Neural cell (in vitro differentiated cells): ENCODE measurements around the gene TAS2R9. TPM values are rescaled to one million over a fixed set of nuclear protein-coding genes. Genes with fewer than 3 reads are reported as not detected.

Source experiments
- H2AFZ ChIP-seq: fragments of 200-600, 300-800 bp; sonication (generic), shearing (Covaris generic); 2 replicates; pipeline ENCODE4 v1.6.0; 2014; ENCODE audit warnings: low read depth, mild to moderate bottlenecking, antibody characterized with exemption, low read length, moderate library complexity
- H3F3A ChIP-seq: fragments of 200-600 bp; shearing (Covaris generic); 2 replicates; pipeline ENCODE4 v1.6.1; 2016; ENCODE audit warnings: mild to moderate bottlenecking, moderate library complexity, mixed read lengths, antibody characterized with exemption, low read length; ENCODE audit not compliant: insufficient read depth, poor library complexity, severe bottlenecking
- H3K27ac ChIP-seq: fragments of 200-600, 300-800 bp; sonication (generic), shearing (Covaris generic); 2 replicates; pipeline ENCODE4 v1.5.1; 2014; ENCODE audit warnings: mild to moderate bottlenecking, low read length, moderate library complexity
- H3K27me3 ChIP-seq: fragments of 300-800, 200-600 bp; sonication (generic), shearing (Covaris generic); 2 replicates; pipeline ENCODE4 v1.6.0; 2014; ENCODE audit warnings: mild to moderate bottlenecking, low read depth, low read length, moderate library complexity; ENCODE audit not compliant: insufficient read depth
- H3K36me3 ChIP-seq: fragments of 300-800, 200-600 bp; sonication (generic), shearing (Covaris generic); 2 replicates; pipeline ENCODE4 v1.5.1; 2014; ENCODE audit warnings: mild to moderate bottlenecking, antibody characterized with exemption, low read length, moderate library complexity; ENCODE audit not compliant: insufficient read depth
- H3K4me2 ChIP-seq: fragments of 300-800, 200-600 bp; sonication (generic), shearing (Covaris generic); 2 replicates; pipeline ENCODE4 v1.6.0; 2014; ENCODE audit warnings: mild to moderate bottlenecking, low read length
- H3K4me3 ChIP-seq: fragments of 300-800, 200-600 bp; sonication (generic), shearing (Covaris generic); 2 replicates; pipeline ENCODE4 v1.5.1; 2014; ENCODE audit warnings: mild to moderate bottlenecking, low read length, moderate library complexity
- H3K79me2 ChIP-seq: fragments of 200-600 bp; shearing (Covaris generic); replicated peaks from 2 replicates; pipeline ENCODE4 v1.6.0; 2014; ENCODE audit warnings: mild to moderate bottlenecking, low read length, moderate library complexity; ENCODE audit not compliant: insufficient read depth
- H3K9ac ChIP-seq: fragments of 300-800, 200-600 bp; sonication (generic), shearing (Covaris generic); 2 replicates; pipeline ENCODE4 v1.6.1; 2016; ENCODE audit warnings: mild to moderate bottlenecking, low read length, mixed read lengths
- H3K9me2 ChIP-seq: fragments of 200-600 bp; shearing (Covaris generic); 2 replicates; pipeline ENCODE4 v1.6.1; 2016; ENCODE audit warnings: mild to moderate bottlenecking, low read length, mixed read lengths; ENCODE audit not compliant: insufficient read depth
- H3K9me3 ChIP-seq: fragments of 200-600, 300-800 bp; sonication (generic), shearing (Covaris generic); 2 replicates; pipeline ENCODE4 v1.6.1; 2016; ENCODE audit warnings: mild to moderate bottlenecking, mixed run types, low read length, moderate library complexity, mixed read lengths
- H4K20me1 ChIP-seq: fragments of 200-600 bp; shearing (Covaris generic); 2 replicates; pipeline ENCODE4 v1.6.1; 2016; ENCODE audit warnings: mild to moderate bottlenecking, mixed run types; ENCODE audit not compliant: insufficient read depth
- EP300 ChIP-seq: fragments of 450-650 bp; conservative IDR thresholded peaks from 2 replicates; pipeline ENCODE4 v1.6.1; 2014; ENCODE audit warnings: antibody characterized with exemption, mild to moderate bottlenecking, moderate library complexity; ENCODE audit not compliant: poor library complexity, severe bottlenecking
- EZH2 ChIP-seq: fragments of 200-600, 300-800 bp; shearing (Covaris generic), sonication (generic); IDR thresholded peaks from 2 replicates; pipeline ENCODE4 v1.6.1; 2014; ENCODE audit warnings: antibody characterized with exemption, low read length, borderline replicate concordance, mild to moderate bottlenecking; ENCODE audit not compliant: insufficient read depth, poor library complexity, severe bottlenecking
- MXI1 ChIP-seq: fragments of 450-650 bp; conservative IDR thresholded peaks from 2 replicates; pipeline ENCODE4 v1.6.1; 2014; ENCODE audit warnings: antibody characterized with exemption, mild to moderate bottlenecking; ENCODE audit not compliant: poor library complexity, severe bottlenecking
- POLR2AphosphoS5 ChIP-seq: IDR thresholded peaks from 2 replicates; pipeline ENCODE4 v1.6.1; 2012
- RAD21 ChIP-seq: fragments of 450-650 bp; conservative IDR thresholded peaks from 2 replicates; pipeline ENCODE4 v1.6.1; 2014; ENCODE audit warnings: antibody characterized with exemption, mild to moderate bottlenecking, moderate library complexity
- SMC3 ChIP-seq: fragments of 450-650 bp; conservative IDR thresholded peaks from 2 replicates; pipeline ENCODE4 v1.6.1; 2014; ENCODE audit warnings: antibody characterized with exemption, mild to moderate bottlenecking, moderate library complexity; ENCODE audit not compliant: poor library complexity
- TAF1 ChIP-seq: IDR thresholded peaks from 2 replicates; pipeline ENCODE4 v1.6.1; 2012; ENCODE audit warnings: low read depth
- polyA minus RNA-seq: library from RNA; depleted of rRNA, polyadenylated mRNA; stranded (reverse); fragments of >200 nt; gene quantifications from 2 replicates; pipeline ENCODE4 v1.2.3, GENCODE V29; 2014
- polyA plus RNA-seq: library from polyadenylated mRNA; depleted of rRNA; stranded (reverse); fragments of >200 nt; gene quantifications from 2 replicates; pipeline ENCODE4 v1.2.3, GENCODE V29; 2014
- TF ChIP-seq, protein P1 (sequence below): fragments of 450-650 bp; IDR thresholded peaks from 2 replicates; pipeline ENCODE4 v1.5.1; 2014; ENCODE audit warnings: antibody characterized with exemption, mild to moderate bottlenecking, moderate library complexity; ENCODE audit not compliant: poor library complexity, severe bottlenecking
- TF ChIP-seq, protein P2 (sequence below): IDR thresholded peaks from 2 replicates; pipeline ENCODE4 v1.6.1; 2012; ENCODE audit warnings: borderline replicate concordance

TAS2R9 gene, protein sequence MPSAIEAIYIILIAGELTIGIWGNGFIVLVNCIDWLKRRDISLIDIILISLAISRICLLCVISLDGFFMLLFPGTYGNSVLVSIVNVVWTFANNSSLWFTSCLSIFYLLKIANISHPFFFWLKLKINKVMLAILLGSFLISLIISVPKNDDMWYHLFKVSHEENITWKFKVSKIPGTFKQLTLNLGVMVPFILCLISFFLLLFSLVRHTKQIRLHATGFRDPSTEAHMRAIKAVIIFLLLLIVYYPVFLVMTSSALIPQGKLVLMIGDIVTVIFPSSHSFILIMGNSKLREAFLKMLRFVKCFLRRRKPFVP
- polyA plus RNA-seq (0.32 and 1.6 TPM in 2 replicates), polyA minus RNA-seq (7.1 and 8.5 TPM in 2 replicates)

- Histone ChIP-seq H2AFZ (no peak within 1 kb of the TSS), H3K79me2 (no peaks in the 10 kb centered on the region), H3K4me3 (no peak within 1 kb of the TSS), H3K9me3 (no peaks in the 10 kb centered on the region), H3K9me2 (no peaks in the 10 kb centered on the region), H3K9ac (no peak within 1 kb of the TSS), H3K27ac (no peak within 1 kb of the TSS), H3K36me3 (no peaks in the 10 kb centered on the region), H3F3A (no peaks in the 10 kb centered on the region), H3K27me3 (no peaks in the 10 kb centered on the region), H4K20me1 (no peaks in the 10 kb centered on the region), H3K4me2 (no peak within 1 kb of the TSS)
- TF ChIP-seq SMC3: no peak
Measured at GRCh38 chr12:10810068-10810467, at the start of gene TAS2R9. Gene TAS2R9 (minus strand): TSS chr12:10810168. CDS start chr12:10810075, 93 bp downstream.

- H2AFZ ChIP-seq: no peak overlapping the region
- no peaks in the 10 kb centered on the region for H3K79me2 ChIP-seq
- H4K20me1 ChIP-seq: no peaks in the 10 kb centered on the region
- H3K9ac ChIP-seq: no peak overlapping the region
- H3K9me3 ChIP-seq: peaks cover 10% of the 10 kb centered on the region
- no peak overlapping the region for H3K4me2 ChIP-seq
- no peaks in the 10 kb centered on the region for H3K36me3 ChIP-seq
- no peaks in the 10 kb centered on the region for H3F3A ChIP-seq
- H3K4me3 ChIP-seq: no peak overlapping the region
- H3K27me3 ChIP-seq: no peaks in the 10 kb centered on the region
- TF ChIP-seq EZH2: no peak
- TF ChIP-seq, protein P1, sequence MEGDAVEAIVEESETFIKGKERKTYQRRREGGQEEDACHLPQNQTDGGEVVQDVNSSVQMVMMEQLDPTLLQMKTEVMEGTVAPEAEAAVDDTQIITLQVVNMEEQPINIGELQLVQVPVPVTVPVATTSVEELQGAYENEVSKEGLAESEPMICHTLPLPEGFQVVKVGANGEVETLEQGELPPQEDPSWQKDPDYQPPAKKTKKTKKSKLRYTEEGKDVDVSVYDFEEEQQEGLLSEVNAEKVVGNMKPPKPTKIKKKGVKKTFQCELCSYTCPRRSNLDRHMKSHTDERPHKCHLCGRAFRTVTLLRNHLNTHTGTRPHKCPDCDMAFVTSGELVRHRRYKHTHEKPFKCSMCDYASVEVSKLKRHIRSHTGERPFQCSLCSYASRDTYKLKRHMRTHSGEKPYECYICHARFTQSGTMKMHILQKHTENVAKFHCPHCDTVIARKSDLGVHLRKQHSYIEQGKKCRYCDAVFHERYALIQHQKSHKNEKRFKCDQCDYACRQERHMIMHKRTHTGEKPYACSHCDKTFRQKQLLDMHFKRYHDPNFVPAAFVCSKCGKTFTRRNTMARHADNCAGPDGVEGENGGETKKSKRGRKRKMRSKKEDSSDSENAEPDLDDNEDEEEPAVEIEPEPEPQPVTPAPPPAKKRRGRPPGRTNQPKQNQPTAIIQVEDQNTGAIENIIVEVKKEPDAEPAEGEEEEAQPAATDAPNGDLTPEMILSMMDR: no peak
- no peak for TF ChIP-seq TAF1
- TF ChIP-seq RAD21: no peak
- no peak for TF ChIP-seq POLR2AphosphoS5
- no peak for TF ChIP-seq SMC3
- no peak for TF ChIP-seq MXI1
- TF ChIP-seq, protein P2, sequence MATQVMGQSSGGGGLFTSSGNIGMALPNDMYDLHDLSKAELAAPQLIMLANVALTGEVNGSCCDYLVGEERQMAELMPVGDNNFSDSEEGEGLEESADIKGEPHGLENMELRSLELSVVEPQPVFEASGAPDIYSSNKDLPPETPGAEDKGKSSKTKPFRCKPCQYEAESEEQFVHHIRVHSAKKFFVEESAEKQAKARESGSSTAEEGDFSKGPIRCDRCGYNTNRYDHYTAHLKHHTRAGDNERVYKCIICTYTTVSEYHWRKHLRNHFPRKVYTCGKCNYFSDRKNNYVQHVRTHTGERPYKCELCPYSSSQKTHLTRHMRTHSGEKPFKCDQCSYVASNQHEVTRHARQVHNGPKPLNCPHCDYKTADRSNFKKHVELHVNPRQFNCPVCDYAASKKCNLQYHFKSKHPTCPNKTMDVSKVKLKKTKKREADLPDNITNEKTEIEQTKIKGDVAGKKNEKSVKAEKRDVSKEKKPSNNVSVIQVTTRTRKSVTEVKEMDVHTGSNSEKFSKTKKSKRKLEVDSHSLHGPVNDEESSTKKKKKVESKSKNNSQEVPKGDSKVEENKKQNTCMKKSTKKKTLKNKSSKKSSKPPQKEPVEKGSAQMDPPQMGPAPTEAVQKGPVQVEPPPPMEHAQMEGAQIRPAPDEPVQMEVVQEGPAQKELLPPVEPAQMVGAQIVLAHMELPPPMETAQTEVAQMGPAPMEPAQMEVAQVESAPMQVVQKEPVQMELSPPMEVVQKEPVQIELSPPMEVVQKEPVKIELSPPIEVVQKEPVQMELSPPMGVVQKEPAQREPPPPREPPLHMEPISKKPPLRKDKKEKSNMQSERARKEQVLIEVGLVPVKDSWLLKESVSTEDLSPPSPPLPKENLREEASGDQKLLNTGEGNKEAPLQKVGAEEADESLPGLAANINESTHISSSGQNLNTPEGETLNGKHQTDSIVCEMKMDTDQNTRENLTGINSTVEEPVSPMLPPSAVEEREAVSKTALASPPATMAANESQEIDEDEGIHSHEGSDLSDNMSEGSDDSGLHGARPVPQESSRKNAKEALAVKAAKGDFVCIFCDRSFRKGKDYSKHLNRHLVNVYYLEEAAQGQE: no peak
- TF ChIP-seq EP300: no peak
- no peak overlapping the region for H3K27ac ChIP-seq
- no peaks in the 10 kb centered on the region for H3K9me2 ChIP-seq
Measured at GRCh38 chr12:10855807-10856206, 45.8 kb upstream of the TAS2R9 start.
